ENCODE measurements around the gene AGRP. TPM values are rescaled to one million over a fixed set of nuclear protein-coding genes. Genes with fewer than 3 reads are reported as not detected.

Gene AGRP
- total RNA-seq, 4 donors from 2014 or later, result not detected

DNA sequence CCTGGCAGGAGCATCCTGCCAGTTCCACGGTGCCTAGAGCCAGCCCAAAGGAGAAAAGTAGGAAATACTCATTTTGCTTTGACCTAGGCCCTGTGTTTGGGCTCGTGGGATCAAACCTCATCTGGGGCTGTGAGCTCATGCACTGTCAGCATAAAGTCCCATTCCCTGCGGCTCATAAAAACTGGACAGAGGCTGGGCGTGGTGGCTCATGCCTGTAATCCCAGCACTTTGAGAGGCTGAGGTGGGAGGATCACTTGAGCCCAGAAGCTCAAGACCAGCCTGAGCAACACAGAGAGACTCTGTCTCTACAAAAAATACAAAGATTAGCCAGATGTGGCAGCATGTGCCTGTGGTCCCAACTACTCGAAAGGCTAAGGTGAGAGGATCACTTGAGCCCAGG lies 20.3 kb downstream of the AGRP start:
- 81 to 84% methylated on average over 5 of the region's 5 CpGs for WGBS, 2 donors
- no peak for DNase-seq
- Histone ChIP-seq H3K27me3 (no peaks in the 10 kb centered on the region), H3K9me3 (no peaks in the 10 kb centered on the region), H3K4me3 (replicated peaks in 1 of 3) (no peak overlapping the region), H3K36me3 (no peaks in the 10 kb centered on the region), H3K27ac (no peak overlapping the region), H3K4me1 (peaks cover 57 to 83% of the 10 kb centered on the region in 2 donors)
- intact Hi-C loops (cut with DNase I), result no loop called here
- TF ChIP-seq, protein P1, sequence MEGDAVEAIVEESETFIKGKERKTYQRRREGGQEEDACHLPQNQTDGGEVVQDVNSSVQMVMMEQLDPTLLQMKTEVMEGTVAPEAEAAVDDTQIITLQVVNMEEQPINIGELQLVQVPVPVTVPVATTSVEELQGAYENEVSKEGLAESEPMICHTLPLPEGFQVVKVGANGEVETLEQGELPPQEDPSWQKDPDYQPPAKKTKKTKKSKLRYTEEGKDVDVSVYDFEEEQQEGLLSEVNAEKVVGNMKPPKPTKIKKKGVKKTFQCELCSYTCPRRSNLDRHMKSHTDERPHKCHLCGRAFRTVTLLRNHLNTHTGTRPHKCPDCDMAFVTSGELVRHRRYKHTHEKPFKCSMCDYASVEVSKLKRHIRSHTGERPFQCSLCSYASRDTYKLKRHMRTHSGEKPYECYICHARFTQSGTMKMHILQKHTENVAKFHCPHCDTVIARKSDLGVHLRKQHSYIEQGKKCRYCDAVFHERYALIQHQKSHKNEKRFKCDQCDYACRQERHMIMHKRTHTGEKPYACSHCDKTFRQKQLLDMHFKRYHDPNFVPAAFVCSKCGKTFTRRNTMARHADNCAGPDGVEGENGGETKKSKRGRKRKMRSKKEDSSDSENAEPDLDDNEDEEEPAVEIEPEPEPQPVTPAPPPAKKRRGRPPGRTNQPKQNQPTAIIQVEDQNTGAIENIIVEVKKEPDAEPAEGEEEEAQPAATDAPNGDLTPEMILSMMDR (IDR thresholded peaks at IDR 0.05), result no peak
- no peak for TF ChIP-seq POLR2A (IDR thresholded peaks at IDR 0.05)

DNA sequence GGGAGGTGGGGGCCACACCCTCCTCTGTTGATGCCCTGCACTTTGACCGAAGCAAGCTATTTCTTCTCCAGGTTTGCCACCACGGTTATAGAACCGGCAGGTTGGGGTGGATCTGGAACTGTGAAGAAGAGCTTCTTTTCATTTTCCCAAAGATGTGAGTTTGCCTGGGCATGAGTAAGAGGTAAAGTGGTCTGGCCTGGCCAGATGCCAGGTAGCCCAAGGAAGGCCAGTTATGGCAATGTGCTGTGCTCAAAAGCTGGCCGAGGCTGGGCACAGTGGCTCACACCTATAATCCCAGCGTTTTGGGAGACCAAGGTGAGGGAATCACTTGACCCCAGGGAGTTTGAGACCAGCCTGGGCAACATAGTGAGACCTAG lies 21.1 kb downstream of the AGRP start:
- Histone ChIP-seq H3K27ac (peak overlapping the region in 2 of 3 donors; percentile 52 to 90), H3K36me3 (no peaks in the 10 kb centered on the region), H3K27me3 (no peaks in the 10 kb centered on the region), H3K4me1 (peaks cover 65 to 91% of the 10 kb centered on the region in 2 donors), H3K9me3 (no peaks in the 10 kb centered on the region), H3K4me3 (replicated peaks in 1 of 3) (no peak overlapping the region)
- no peak for DNase-seq
- intact Hi-C loops (cut with DNase I), result no loop called here
- 86 to 88% methylated on average over 4 to 5 of the region's 5 CpGs for WGBS, 2 donors
- no peak for TF ChIP-seq POLR2A (IDR thresholded peaks at IDR 0.05)
- TF ChIP-seq, protein P1 (IDR thresholded peaks at IDR 0.05), result no peak

DNA sequence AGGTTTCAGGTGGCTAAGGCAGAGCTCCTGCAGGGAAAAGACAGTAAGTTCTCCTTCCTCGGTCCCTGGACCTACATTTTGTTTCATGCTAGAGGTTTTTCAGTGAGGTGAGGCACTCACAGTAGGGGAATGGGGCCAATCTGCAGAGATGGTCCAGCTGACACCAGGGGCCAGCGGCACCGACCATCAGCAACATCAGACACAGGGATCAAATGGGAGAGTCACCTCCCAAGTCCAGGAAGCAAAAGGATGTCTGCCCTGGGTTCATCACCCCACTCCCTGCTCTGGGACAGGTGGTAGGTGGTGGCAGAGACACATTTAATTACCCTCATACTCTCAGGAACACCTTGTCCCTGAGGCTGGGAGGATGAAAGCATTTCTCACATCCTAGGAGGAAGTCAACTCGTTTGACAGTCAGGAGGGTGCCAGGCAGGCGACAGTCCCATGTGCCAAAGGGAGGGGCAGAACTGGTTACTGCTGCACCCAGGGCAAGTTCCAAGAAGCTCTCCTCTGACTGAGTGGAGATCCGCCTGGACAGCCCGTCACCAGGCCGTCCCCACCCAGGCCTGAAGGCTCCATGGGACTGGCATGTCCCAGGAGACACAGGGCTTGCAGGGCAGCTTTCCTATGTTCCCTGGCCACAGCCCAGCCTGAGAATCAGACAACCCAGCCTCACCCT lies 21.6 kb downstream of the AGRP start:
- intact Hi-C loops (cut with DNase I), result no loop called here
- peak overlapping the region; percentile 2 to 90 (median 85) for H3K27ac ChIP-seq
- peak; percentile 38 to 59 for DNase-seq

DNA sequence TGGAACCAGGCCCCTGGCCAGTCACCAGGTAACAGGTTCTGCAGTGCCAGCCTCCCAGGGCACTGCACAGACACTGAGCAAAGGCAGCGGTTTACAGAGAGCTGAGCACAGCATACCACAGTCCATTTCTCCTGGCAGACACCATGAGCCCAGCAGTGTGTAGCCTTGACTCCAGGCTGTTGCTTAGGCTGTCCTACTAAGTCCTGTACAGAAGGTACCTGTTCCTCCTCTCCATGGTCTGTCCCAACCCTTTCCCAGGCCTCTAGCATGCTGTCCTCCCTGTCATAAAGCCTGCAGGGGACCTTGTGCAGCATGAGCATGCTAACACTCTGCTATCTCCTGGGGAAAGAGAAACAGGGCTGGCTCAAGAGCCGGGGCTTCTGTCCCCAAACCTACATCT lies 22.4 kb downstream of the AGRP start:
- Histone ChIP-seq H3K36me3 (no peaks in the 10 kb centered on the region), H3K27ac (peak overlapping the region; percentile 2 to 90 (median 85)), H3K4me3 (replicated peaks in 1 of 3) (no peak overlapping the region), H3K9me3 (no peaks in the 10 kb centered on the region), H3K27me3 (no peaks in the 10 kb centered on the region), H3K4me1 (peaks cover 78 to 96% of the 10 kb centered on the region in 2 donors)
- 88 to 95% methylated on average over 1 to 2 of the region's 2 CpGs for WGBS, 2 donors
- no peak for DNase-seq
- intact Hi-C loops (cut with DNase I), result no loop called here
- no peak for TF ChIP-seq POLR2A (IDR thresholded peaks at IDR 0.05)
- TF ChIP-seq, protein P1 (IDR thresholded peaks at IDR 0.05), result no peak

More for the DNA sequence above, 21.6 kb downstream of the AGRP start:
- Histone ChIP-seq H3K27me3 (no peaks in the 10 kb centered on the region), H3K4me3 (replicated peaks in 1 of 3) (no peak overlapping the region), H3K4me1 (peaks cover 71 to 94% of the 10 kb centered on the region in 2 donors), H3K9me3 (no peaks in the 10 kb centered on the region), H3K36me3 (no peaks in the 10 kb centered on the region)
- TF ChIP-seq, protein P1 (IDR thresholded peaks at IDR 0.05), result no peak
- no peak for TF ChIP-seq POLR2A (IDR thresholded peaks at IDR 0.05)
- WGBS, 2 donors, result 76 to 79% methylated on average over 3 to 4 of the region's 8 CpGs

DNA sequence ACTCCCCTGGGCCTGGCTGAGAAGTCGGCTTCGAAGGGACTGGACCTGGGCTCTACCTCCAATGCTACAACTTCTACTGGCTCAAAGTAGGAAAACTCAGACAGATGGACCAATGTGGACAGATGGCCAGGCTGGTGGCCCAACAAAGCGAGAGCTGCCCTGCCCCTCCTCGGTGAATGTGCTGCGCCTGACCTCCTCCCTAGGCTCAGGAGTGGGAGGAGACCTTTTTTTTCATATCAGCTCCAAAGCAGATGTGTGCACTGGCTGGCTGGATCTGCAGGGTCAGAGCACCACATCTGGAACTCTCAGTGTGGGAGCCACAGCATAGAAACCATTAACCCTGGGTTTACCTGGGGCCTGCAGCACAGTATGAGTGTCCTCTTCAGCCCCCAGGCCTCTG lies 23.2 kb downstream of the AGRP start:
- Histone ChIP-seq H3K4me3 (replicated peaks in 1 of 3) (no peak overlapping the region), H3K27me3 (no peaks in the 10 kb centered on the region), H3K4me1 (peaks cover 72 to 96% of the 10 kb centered on the region in 2 donors), H3K27ac (peak overlapping the region; percentile 85 to 90 (median 88)), H3K9me3 (no peaks in the 10 kb centered on the region), H3K36me3 (no peaks in the 10 kb centered on the region)
- 80 to 100% methylated on average over 2 to 5 of the region's 5 CpGs for WGBS, 2 donors
- TF ChIP-seq, protein P1 (IDR thresholded peaks at IDR 0.05), result no peak
- TF ChIP-seq POLR2A (IDR thresholded peaks at IDR 0.05), result no peak
- intact Hi-C loops (cut with DNase I), result no loop called here
- no peak for DNase-seq

Measured in thyroid gland (tissue), 4 donors.